ENCODE measurements around the gene WWOX.

WWOX gene

DNA sequence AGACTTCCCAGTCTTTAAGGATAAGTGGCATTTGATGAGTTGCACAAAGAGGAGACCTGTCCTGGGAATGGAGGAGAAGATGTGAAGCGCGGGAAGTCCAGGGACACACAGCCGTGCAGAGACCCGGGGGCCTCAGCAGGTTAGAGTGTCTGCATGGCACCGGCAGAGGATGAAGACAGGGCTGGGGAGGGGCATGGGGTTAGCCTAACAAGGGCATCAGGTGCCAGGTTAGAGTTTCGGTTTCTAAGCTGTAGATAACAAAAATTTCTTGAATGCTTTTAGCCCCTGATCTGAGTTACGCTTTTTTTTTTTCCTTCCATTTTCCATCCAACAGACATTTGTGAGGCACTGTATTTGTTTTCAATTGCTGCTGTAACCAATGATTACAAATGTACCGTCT lies 906.8 kb downstream of the WWOX start:
- no peak overlapping the region for H3K4me3 ChIP-seq (ENCODE audit: low read depth, low read length)
- CTCF ChIA-PET = no interaction called here
- TF ChIP-seq, protein P1, sequence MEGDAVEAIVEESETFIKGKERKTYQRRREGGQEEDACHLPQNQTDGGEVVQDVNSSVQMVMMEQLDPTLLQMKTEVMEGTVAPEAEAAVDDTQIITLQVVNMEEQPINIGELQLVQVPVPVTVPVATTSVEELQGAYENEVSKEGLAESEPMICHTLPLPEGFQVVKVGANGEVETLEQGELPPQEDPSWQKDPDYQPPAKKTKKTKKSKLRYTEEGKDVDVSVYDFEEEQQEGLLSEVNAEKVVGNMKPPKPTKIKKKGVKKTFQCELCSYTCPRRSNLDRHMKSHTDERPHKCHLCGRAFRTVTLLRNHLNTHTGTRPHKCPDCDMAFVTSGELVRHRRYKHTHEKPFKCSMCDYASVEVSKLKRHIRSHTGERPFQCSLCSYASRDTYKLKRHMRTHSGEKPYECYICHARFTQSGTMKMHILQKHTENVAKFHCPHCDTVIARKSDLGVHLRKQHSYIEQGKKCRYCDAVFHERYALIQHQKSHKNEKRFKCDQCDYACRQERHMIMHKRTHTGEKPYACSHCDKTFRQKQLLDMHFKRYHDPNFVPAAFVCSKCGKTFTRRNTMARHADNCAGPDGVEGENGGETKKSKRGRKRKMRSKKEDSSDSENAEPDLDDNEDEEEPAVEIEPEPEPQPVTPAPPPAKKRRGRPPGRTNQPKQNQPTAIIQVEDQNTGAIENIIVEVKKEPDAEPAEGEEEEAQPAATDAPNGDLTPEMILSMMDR (IDR thresholded peaks at IDR 0.05; ENCODE audit: insufficient read depth, low read length, missing control alignments) = no peak
- no peak for DNase-seq (ENCODE audit: low read depth, low spot score)
- POLR2A ChIA-PET = no interaction called here

DNA sequence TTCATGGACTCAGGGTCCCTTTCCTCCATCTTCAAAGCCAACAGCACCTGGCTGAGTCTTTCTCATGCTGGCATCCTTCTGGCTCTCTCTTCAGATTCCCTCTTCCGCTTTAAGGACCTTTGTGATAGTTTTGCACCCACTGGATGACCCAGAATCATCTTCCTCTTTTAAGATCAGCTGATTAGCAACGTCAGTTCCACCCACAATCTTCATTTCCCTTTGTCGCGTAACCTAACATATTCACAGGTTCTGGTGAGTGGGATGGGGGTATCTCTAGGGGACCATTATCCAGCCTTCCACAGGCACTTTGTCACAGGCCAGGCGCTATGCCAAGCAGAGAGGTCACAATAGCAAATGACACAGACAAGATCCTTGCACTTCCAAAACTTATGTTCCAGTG lies 907.3 kb downstream of the WWOX start:
- POLR2A ChIA-PET = no interaction called here
- H3K4me3 ChIP-seq (ENCODE audit: low read depth, low read length) = no peak overlapping the region
- no peak for DNase-seq (ENCODE audit: low read depth, low spot score)
- CTCF ChIA-PET = no interaction called here
- TF ChIP-seq, protein P1 (IDR thresholded peaks at IDR 0.05; ENCODE audit: insufficient read depth, low read length, missing control alignments) = no peak

DNA sequence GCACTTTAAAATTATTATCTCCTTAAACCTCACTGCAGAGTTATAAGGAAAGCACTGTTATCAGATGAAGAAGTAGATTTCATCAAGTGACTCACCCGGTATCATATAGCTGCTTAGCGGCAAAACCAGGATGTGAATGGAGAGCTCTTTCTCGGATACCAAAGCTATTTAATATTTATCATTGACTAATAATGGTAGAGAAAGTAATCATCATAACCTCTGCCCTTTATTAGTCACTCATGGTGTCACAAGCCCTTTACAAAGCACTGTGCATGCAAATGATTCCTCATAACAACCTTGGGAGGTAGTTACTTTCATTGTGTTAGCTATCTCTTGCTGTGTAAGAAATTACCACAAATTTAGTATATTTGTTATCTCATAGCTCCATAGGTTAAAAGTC lies 908.2 kb downstream of the WWOX start:
- DNase-seq (ENCODE audit: low read depth, low spot score) = no peak
- ChIA-PET CTCF (no interaction called here), POLR2A (no interaction called here)
- TF ChIP-seq, protein P1 (IDR thresholded peaks at IDR 0.05; ENCODE audit: insufficient read depth, low read length, missing control alignments) = no peak
- H3K4me3 ChIP-seq (ENCODE audit: low read depth, low read length) = no peak overlapping the region

DNA sequence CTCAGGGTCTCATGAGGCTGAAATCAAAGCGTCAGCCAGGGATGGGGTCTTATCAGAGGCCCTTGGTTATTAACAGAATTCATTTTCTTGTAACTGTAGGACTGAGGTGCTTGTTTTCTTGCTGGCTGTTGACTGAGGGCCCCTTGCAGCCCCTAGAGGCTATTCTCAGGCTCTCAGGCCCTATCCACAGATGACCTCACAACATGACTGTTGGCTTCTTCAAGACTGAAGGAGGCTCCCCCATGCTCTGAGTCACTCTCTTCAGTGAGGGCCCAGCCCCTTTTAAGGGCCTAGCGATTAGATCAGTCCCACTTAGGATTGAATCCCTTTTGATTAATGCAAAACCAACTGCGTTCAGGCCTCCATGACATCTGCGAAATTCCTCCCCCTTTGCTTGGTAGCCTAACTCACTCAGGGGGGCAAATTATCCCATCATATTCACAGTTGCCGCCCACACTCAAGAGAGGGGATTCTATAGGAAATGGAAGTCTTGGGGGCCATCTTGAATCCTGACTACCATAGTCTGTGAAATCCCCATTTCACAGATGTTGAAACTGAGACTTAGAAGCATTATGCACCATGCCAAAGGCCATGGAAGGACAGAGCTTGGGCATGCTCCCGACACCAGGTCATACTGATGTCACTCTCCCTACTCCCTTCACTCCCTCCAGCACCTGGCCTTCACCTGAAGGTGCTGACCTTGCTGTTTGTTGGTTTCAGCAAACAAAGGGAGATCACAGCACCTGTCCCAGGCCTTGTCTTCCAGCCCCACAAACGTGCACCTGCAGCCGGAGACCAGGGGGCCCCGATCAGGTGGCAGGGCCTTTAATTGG lies 908.8 kb downstream of the WWOX start:
- TF ChIP-seq, protein P1 (IDR thresholded peaks at IDR 0.05; ENCODE audit: insufficient read depth, low read length, missing control alignments) = no peak
- H3K4me3 ChIP-seq (ENCODE audit: low read depth, low read length) = no peak overlapping the region
- ChIA-PET POLR2A (no interaction called here), CTCF (no interaction called here)
- no peak for DNase-seq (ENCODE audit: low read depth, low spot score)

DNA sequence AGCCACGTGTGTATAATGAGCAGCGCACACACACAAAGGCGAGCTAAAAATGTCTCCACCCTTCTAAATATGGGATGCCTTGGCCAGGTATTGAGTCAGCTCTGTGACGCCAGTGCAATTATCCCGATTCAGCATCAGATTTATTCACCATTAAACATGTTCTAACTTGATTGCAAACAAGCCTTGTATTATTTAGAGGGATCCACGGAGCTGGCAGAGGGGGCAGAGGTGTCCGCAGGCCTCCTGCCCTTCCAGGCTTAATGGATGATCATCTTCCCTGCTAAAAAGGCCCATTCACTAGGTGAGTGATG lies 909.4 kb downstream of the WWOX start:
- TF ChIP-seq, protein P1 (IDR thresholded peaks at IDR 0.05; ENCODE audit: insufficient read depth, low read length, missing control alignments) = no peak
- ChIA-PET POLR2A (no interaction called here), CTCF (no interaction called here)
- no peak overlapping the region for H3K4me3 ChIP-seq (ENCODE audit: low read depth, low read length)
- DNase-seq (ENCODE audit: low read depth, low spot score) = no peak

DNA sequence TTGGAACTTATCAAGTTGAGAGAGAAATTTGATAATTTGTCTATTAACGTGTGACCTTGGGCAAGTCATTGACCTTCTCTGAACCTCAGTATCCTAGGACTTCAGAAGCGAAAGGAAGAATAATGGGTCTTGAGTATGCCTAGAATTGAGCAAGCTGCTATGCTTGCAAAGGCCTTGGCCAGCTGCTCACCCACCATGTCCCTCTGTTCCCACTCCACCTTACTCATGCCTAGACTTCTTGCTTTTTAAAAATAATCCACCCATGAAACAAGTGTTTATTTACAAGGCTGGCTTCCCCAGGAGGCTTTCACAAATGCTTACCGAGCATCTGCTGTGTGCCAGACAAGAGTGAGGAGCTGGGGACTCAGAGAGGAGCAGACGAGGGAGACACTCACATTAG lies 910.4 kb downstream of the WWOX start:
- no peak for DNase-seq (ENCODE audit: low read depth, low spot score)
- ChIA-PET POLR2A (no interaction called here), CTCF (no interaction called here)
- no peak overlapping the region for H3K4me3 ChIP-seq (ENCODE audit: low read depth, low read length)
- TF ChIP-seq, protein P1 (IDR thresholded peaks at IDR 0.05; ENCODE audit: insufficient read depth, low read length, missing control alignments) = no peak

Data from AG04449 (cell line).